GM23338 (cell line): ENCODE results near the gene GRM4.

ENCODE experiments used
- CREB1 ChIP-seq: fragments of 250-450 bp; sonication (Bioruptor Pico); IDR thresholded peaks from 2 replicates; pipeline ENCODE4 v1.5.0; 2020; ENCODE audit warnings: low read depth, mild to moderate bottlenecking, moderate library complexity
- CTCF ChIP-seq, 2 experiments: fragments of 200-600 bp in 1 of 2; sonication (generic) in 1 of 2; conservative IDR thresholded peaks; 2 replicates each; pipeline versions ENCODE4 v1.5.1 to v1.6.1; 2016 to 2017; ENCODE audit warnings: antibody characterized with exemption in 2 of 2, low read depth in 2 of 2, mild to moderate bottlenecking in 2 of 2, moderate library complexity in 1 of 2
- ETS1 ChIP-seq: IDR thresholded peaks from 2 replicates; pipeline ENCODE4 v1.6.1; 2016; ENCODE audit warnings: antibody characterized with exemption
- EZH2 ChIP-seq: fragments of 200-600 bp; sonication (generic); IDR thresholded peaks from one replicate; pipeline ENCODE4 v1.8.0; 2017; ENCODE audit warnings: antibody characterized with exemption, mild to moderate bottlenecking, low read depth; ENCODE audit not compliant: unreplicated experiment
- EZH2phosphoT487 ChIP-seq: fragments of 200-600 bp; sonication (generic); IDR thresholded peaks from one replicate; pipeline ENCODE4 v1.8.1; 2018; ENCODE audit warnings: antibody characterized with exemption; ENCODE audit not compliant: unreplicated experiment
- JUNB ChIP-seq: IDR thresholded peaks from one replicate; pipeline ENCODE4 v1.6.1; 2016; ENCODE audit warnings: antibody characterized with exemption; ENCODE audit not compliant: unreplicated experiment
- NANOG ChIP-seq: IDR thresholded peaks from 2 replicates; pipeline ENCODE4 v1.6.1; 2016; ENCODE audit warnings: antibody characterized with exemption, borderline replicate concordance
- POLR2AphosphoS5 ChIP-seq: IDR thresholded peaks from 2 replicates; pipeline ENCODE4 v1.6.1; 2016; ENCODE audit warnings: antibody characterized with exemption, low read depth
- REST ChIP-seq: IDR thresholded peaks from one replicate; pipeline ENCODE4 v1.6.1; 2018; ENCODE audit warnings: antibody characterized with exemption; ENCODE audit not compliant: unreplicated experiment
- STAT1 ChIP-seq: IDR thresholded peaks from one replicate; pipeline ENCODE4 v1.6.1; 2016; ENCODE audit warnings: antibody characterized with exemption; ENCODE audit not compliant: unreplicated experiment
- ZNF114 ChIP-seq: fragments of 250-450 bp; sonication (Bioruptor Pico); IDR thresholded peaks from 2 replicates; pipeline ENCODE4 v1.5.0; 2020; ENCODE audit warnings: mild to moderate bottlenecking, moderate library complexity
- ZNF331 ChIP-seq: fragments of 250-450 bp; sonication (Bioruptor Pico); IDR thresholded peaks from 2 replicates; pipeline ENCODE4 v1.5.0; 2020; ENCODE audit warnings: low read depth, mild to moderate bottlenecking, moderate library complexity
- ZNF462 ChIP-seq: fragments of 250-450 bp; sonication (Bioruptor Pico); IDR thresholded peaks from 2 replicates; pipeline ENCODE4 v1.5.0; 2020; ENCODE audit warnings: mild to moderate bottlenecking, moderate library complexity

GRCh38 chr6:34093854-34094430, 51.9 kb downstream of the GRM4 start:
- TF ChIP-seq EZH2 (no peak), ETS1 (no peak), CTCF (conservative IDR thresholded peaks at IDR 0.05; ENCODE audit: low read depth in 2 of 2) (no peak), CREB1 (CRISPR knock-in tag) (no peak), REST (no peak), JUNB (no peak), POLR2AphosphoS5 (no peak), ZNF331 (CRISPR knock-in tag) (no peak), EZH2phosphoT487 (no peak), ZNF114 (CRISPR knock-in tag) (no peak), NANOG (no peak), ZNF462 (CRISPR knock-in tag) (no peak), STAT1 (no peak)
